Mammary epithelial cell (primary cell): ENCODE results near the gene MMAB.

ENCODE experiments used
- EZH2 ChIP-seq: IDR thresholded peaks from 2 replicates; pipeline ENCODE4 v1.6.1; 2012; ENCODE audit warnings: low read length, inconsistent platforms, borderline replicate concordance
- TF ChIP-seq, protein P1 (sequence below), 2 donors: IDR thresholded peaks in 1 of 2; conservative IDR thresholded peaks in 1 of 2; 2 replicates each; pipeline ENCODE4 v1.5.1; 2011 to 2012; ENCODE audit warnings: inconsistent platforms in 2 of 2, low read length in 2 of 2, mild to moderate bottlenecking in 2 of 2, control low read depth in 1 of 2, low read depth in 1 of 2; ENCODE audit not compliant: insufficient read depth in 1 of 2; ENCODE audit errors: extremely low read depth in 1 of 2

DNA sequence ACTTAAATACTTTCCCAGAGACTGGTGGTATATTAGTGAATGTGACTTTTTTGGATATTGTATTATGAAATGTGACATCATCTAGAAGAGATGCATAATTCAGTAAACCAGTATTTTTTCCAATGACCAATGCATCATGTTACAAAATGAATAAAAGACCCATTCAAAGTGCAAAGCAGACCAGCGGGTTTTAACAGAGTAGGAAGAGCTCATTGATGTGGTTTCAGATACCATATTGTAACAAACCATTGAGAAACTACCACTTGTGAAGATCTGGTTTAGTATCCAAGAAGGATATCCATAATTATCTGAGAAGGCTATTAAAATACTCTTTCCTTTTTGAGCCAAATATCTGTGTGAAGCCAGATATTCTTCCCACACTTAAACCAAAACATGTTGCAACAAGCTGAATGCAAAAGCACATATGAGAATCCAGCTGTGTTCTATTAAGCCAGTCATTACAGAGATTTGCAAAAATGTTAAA lies 47.9 kb upstream of the MMAB start:
- TF ChIP-seq, protein P1, sequence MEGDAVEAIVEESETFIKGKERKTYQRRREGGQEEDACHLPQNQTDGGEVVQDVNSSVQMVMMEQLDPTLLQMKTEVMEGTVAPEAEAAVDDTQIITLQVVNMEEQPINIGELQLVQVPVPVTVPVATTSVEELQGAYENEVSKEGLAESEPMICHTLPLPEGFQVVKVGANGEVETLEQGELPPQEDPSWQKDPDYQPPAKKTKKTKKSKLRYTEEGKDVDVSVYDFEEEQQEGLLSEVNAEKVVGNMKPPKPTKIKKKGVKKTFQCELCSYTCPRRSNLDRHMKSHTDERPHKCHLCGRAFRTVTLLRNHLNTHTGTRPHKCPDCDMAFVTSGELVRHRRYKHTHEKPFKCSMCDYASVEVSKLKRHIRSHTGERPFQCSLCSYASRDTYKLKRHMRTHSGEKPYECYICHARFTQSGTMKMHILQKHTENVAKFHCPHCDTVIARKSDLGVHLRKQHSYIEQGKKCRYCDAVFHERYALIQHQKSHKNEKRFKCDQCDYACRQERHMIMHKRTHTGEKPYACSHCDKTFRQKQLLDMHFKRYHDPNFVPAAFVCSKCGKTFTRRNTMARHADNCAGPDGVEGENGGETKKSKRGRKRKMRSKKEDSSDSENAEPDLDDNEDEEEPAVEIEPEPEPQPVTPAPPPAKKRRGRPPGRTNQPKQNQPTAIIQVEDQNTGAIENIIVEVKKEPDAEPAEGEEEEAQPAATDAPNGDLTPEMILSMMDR (conservative IDR thresholded peaks at IDR 0.05 in 1 of 2, IDR thresholded peaks at IDR 0.05 in 1 of 2; ENCODE audit: extremely low read depth in 1 of 2, insufficient read depth in 1 of 2, low read depth in 1 of 2, low read length in 2 of 2): no peak
- TF ChIP-seq EZH2: no peak
